GM23338 (cell line): ENCODE data around the gene NKAIN2.

Source experiments
- EZH2 ChIP-seq: fragments of 200-600 bp; sonication (generic); IDR thresholded peaks from one replicate; pipeline ENCODE4 v1.8.0; 2017; ENCODE audit warnings: antibody characterized with exemption, mild to moderate bottlenecking, low read depth; ENCODE audit not compliant: unreplicated experiment
- POLR2AphosphoS5 ChIP-seq: IDR thresholded peaks from 2 replicates; pipeline ENCODE4 v1.6.1; 2016; ENCODE audit warnings: antibody characterized with exemption, low read depth
- ZNF114 ChIP-seq: fragments of 250-450 bp; sonication (Bioruptor Pico); IDR thresholded peaks from 2 replicates; pipeline ENCODE4 v1.5.0; 2020; ENCODE audit warnings: mild to moderate bottlenecking, moderate library complexity
- TF ChIP-seq, protein P1 (sequence below): IDR thresholded peaks from one replicate; pipeline ENCODE4 v1.6.1; 2018; ENCODE audit warnings: antibody characterized with exemption; ENCODE audit not compliant: unreplicated experiment
- TF ChIP-seq, protein P2 (sequence below), 2 experiments: fragments of 200-600 bp in 1 of 2; sonication (generic) in 1 of 2; conservative IDR thresholded peaks; 2 replicates each; pipeline versions ENCODE4 v1.5.1 to v1.6.1; 2016 to 2017; ENCODE audit warnings: antibody characterized with exemption in 2 of 2, low read depth in 2 of 2, mild to moderate bottlenecking in 2 of 2, moderate library complexity in 1 of 2

DNA sequence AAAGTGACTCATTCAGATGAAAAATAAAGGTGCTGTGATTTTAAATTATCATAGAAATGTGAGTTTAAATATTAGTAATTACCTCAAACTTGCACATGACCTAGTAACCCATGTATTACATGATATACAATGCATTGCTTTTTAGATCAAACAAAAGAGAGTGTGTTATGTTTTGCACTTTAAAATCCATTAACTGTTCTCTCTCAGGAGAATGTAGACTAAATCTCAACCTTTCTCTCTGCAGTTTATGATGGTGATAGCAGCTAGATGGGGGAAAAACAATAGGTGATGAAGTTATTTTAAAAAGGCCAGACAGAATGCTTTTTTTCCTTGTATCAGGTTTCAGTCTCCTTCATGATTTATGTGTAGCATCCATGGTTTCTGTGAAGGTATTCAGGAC lies 754.2 kb downstream of the NKAIN2 start:
- TF ChIP-seq, protein P1, sequence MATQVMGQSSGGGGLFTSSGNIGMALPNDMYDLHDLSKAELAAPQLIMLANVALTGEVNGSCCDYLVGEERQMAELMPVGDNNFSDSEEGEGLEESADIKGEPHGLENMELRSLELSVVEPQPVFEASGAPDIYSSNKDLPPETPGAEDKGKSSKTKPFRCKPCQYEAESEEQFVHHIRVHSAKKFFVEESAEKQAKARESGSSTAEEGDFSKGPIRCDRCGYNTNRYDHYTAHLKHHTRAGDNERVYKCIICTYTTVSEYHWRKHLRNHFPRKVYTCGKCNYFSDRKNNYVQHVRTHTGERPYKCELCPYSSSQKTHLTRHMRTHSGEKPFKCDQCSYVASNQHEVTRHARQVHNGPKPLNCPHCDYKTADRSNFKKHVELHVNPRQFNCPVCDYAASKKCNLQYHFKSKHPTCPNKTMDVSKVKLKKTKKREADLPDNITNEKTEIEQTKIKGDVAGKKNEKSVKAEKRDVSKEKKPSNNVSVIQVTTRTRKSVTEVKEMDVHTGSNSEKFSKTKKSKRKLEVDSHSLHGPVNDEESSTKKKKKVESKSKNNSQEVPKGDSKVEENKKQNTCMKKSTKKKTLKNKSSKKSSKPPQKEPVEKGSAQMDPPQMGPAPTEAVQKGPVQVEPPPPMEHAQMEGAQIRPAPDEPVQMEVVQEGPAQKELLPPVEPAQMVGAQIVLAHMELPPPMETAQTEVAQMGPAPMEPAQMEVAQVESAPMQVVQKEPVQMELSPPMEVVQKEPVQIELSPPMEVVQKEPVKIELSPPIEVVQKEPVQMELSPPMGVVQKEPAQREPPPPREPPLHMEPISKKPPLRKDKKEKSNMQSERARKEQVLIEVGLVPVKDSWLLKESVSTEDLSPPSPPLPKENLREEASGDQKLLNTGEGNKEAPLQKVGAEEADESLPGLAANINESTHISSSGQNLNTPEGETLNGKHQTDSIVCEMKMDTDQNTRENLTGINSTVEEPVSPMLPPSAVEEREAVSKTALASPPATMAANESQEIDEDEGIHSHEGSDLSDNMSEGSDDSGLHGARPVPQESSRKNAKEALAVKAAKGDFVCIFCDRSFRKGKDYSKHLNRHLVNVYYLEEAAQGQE = no peak
- TF ChIP-seq, protein P2, sequence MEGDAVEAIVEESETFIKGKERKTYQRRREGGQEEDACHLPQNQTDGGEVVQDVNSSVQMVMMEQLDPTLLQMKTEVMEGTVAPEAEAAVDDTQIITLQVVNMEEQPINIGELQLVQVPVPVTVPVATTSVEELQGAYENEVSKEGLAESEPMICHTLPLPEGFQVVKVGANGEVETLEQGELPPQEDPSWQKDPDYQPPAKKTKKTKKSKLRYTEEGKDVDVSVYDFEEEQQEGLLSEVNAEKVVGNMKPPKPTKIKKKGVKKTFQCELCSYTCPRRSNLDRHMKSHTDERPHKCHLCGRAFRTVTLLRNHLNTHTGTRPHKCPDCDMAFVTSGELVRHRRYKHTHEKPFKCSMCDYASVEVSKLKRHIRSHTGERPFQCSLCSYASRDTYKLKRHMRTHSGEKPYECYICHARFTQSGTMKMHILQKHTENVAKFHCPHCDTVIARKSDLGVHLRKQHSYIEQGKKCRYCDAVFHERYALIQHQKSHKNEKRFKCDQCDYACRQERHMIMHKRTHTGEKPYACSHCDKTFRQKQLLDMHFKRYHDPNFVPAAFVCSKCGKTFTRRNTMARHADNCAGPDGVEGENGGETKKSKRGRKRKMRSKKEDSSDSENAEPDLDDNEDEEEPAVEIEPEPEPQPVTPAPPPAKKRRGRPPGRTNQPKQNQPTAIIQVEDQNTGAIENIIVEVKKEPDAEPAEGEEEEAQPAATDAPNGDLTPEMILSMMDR (conservative IDR thresholded peaks at IDR 0.05; ENCODE audit: low read depth in 2 of 2) = no peak
- TF ChIP-seq EZH2 = no peak
- TF ChIP-seq POLR2AphosphoS5 = no peak
- TF ChIP-seq ZNF114 = no peak
